GM12878 (cell line): ENCODE measurements around the gene PPID. TPM values are rescaled to one million over a fixed set of nuclear protein-coding genes. Genes with fewer than 3 reads are reported as not detected.

ENCODE experiments used
- ATAC-seq: fragments of 200-7000 bp; cut with Tn5 transposase; 3 replicates; pipeline ENCODE4 v1.9.1; 2020; ENCODE audit warnings: mild to moderate bottlenecking, moderate library complexity
- BruUV-seq: library from RNA; stranded (reverse); fragments of 400-500 nt; replicated peaks from 2 replicates; lab custom pipeline; 2021; lab: Mats Ljungman, UMichigan
- CTCF ChIA-PET: fragments of 300-600 bp; sonication (Branson Sonifier 250); formaldehyde crosslinking; extraction: SDS; loops from one replicate; lab custom pipeline; 2021; ENCODE audit warnings: inconsistent platforms; lab: Yijun Ruan, JAX
- POLR2A ChIA-PET: fragments of 350-600 bp; formaldehyde crosslinking; extraction: SDS; loops from one replicate; lab custom pipeline; 2021; ENCODE audit warnings: inconsistent platforms; lab: Charles Lee
- RAD21 ChIA-PET: fragments of 300-600 bp; sonication (Branson Sonifier 250); formaldehyde crosslinking; loops from one replicate; lab custom pipeline; 2023; ENCODE audit warnings: antibody characterized with exemption; ENCODE audit not compliant: unreplicated experiment; lab: Charles Lee
- SMC1A ChIA-PET: fragments of 300-600 bp; sonication (Branson Sonifier 250); formaldehyde crosslinking; loops from one replicate; lab custom pipeline; 2023; ENCODE audit not compliant: unreplicated experiment, uncharacterized antibody; lab: Charles Lee
- DNase-seq: peaks from one replicate; pipeline ENCODE4 v3.0.0-alpha.2; 2011; ENCODE audit warnings: low read depth, low spot score
- FAIRE-seq: peaks from 3 replicates; lab custom pipeline; 2011; peaks lifted over from hg19 to GRCh38; lab: Jason Lieb, UNC
- H2AFZ ChIP-seq: 2 replicates; pipeline ENCODE4 v1.6.0; 2011; ENCODE audit warnings: low read depth, low read length, control low read depth; ENCODE audit not compliant: control insufficient read depth
- H3K27ac ChIP-seq: 2 replicates; pipeline ENCODE4 v1.5.1; 2011; ENCODE audit warnings: control low read depth; ENCODE audit not compliant: control insufficient read depth, insufficient read depth
- H3K27me3 ChIP-seq, 2 experiments: replicated peaks in 1 of 2; 2 replicates each; pipeline versions ENCODE4 v1.6.0 to v1.6.1; 2011; ENCODE audit warnings: low read length in 1 of 2; ENCODE audit not compliant: control insufficient read depth in 2 of 2, insufficient read depth in 2 of 2
- H3K36me3 ChIP-seq, 2 experiments: 2 replicates each; pipeline ENCODE4 v1.5.1; 2011; ENCODE audit warnings: low read length in 1 of 2; ENCODE audit not compliant: control insufficient read depth in 2 of 2, insufficient read depth in 2 of 2
- H3K4me1 ChIP-seq: 2 replicates; pipeline ENCODE4 v1.6.1; 2011; ENCODE audit warnings: mild to moderate bottlenecking, low read length, moderate library complexity, mixed read lengths; ENCODE audit not compliant: control insufficient read depth, insufficient read depth
- H3K4me2 ChIP-seq: 2 replicates; pipeline ENCODE4 v1.6.0; 2011; ENCODE audit warnings: control low read depth; ENCODE audit not compliant: control insufficient read depth, insufficient read depth
- H3K4me3 ChIP-seq: fragments of 200-600 bp; sonication (generic); 2 replicates; pipeline ENCODE4 v1.5.1; 2016
- H3K79me2 ChIP-seq: 2 replicates; pipeline ENCODE4 v1.6.0; 2011; ENCODE audit warnings: low read length; ENCODE audit not compliant: control insufficient read depth, insufficient read depth
- H3K9ac ChIP-seq: 2 replicates; pipeline ENCODE4 v1.8.0; 2011; ENCODE audit warnings: low read length, control low read depth, mixed read lengths; ENCODE audit not compliant: control insufficient read depth, insufficient read depth
- H3K9me3 ChIP-seq: replicated peaks from 3 replicates; pipeline ENCODE4 v1.5.1; 2011; ENCODE audit warnings: mild to moderate bottlenecking, low read length; ENCODE audit not compliant: control insufficient read depth, insufficient read depth
- H4K20me1 ChIP-seq: 2 replicates; pipeline ENCODE4 v1.6.0; 2011; ENCODE audit not compliant: control insufficient read depth, insufficient read depth
- CEBPB ChIP-seq, 2 experiments: fragments of 150-350 bp in 1 of 2; IDR thresholded peaks; 2 replicates each; pipeline ENCODE4 v1.6.1; 2012 to 2014; ENCODE audit warnings: low read depth in 2 of 2, low read length in 2 of 2, borderline replicate concordance in 1 of 2, inconsistent platforms in 1 of 2
- CUX1 ChIP-seq: IDR thresholded peaks from 2 replicates; pipeline ENCODE4 v1.6.1; 2012; ENCODE audit warnings: improper control_type of control experiment, low read depth, low read length; ENCODE audit not compliant: insufficient replicate concordance
- IRF4 ChIP-seq: IDR thresholded peaks from 2 replicates; pipeline ENCODE4 v1.6.1; 2011; ENCODE audit warnings: low read depth, low read length
- MYB ChIP-seq: fragments of 150-350 bp; IDR thresholded peaks from 2 replicates; pipeline ENCODE4 v1.6.1; 2014; ENCODE audit warnings: mild to moderate bottlenecking, low read depth, low read length, borderline replicate concordance
- NR2C1 ChIP-seq: fragments of 450-650 bp; IDR thresholded peaks from 2 replicates; pipeline ENCODE4 v1.6.1; 2017; ENCODE audit warnings: antibody characterized with exemption, mild to moderate bottlenecking, moderate library complexity
- NR2C2 ChIP-seq: IDR thresholded peaks from 2 replicates; pipeline ENCODE4 v1.6.1; 2011; ENCODE audit warnings: borderline replicate concordance, low read depth; ENCODE audit not compliant: control insufficient read depth, insufficient read length
- NRF1 ChIP-seq: conservative IDR thresholded peaks from 2 replicates; pipeline ENCODE4 v1.6.1; 2011; ENCODE audit warnings: mild to moderate bottlenecking, low read depth, low read length, improper control_type of control experiment
- STAT1 ChIP-seq: fragments of 450-650 bp; conservative IDR thresholded peaks from 2 replicates; pipeline ENCODE4 v1.6.1; 2014; ENCODE audit warnings: antibody characterized with exemption, mild to moderate bottlenecking
- TARDBP ChIP-seq: IDR thresholded peaks from 2 replicates; pipeline ENCODE4 v1.6.1; 2016; ENCODE audit warnings: borderline replicate concordance
- ZBTB11 ChIP-seq: fragments of 450-650 bp; formaldehyde crosslinking; IDR thresholded peaks from 2 replicates; pipeline ENCODE4 v1.5.0; 2022; ENCODE audit warnings: mild to moderate bottlenecking, missing genetic modification characterization
- WGBS: methylation state at CpG from one replicate; pipeline ENCODE4 v1.1.6; 2016; ENCODE audit warnings: low lambda C conversion rate; ENCODE audit not compliant: insufficient replicate concordance, insufficient coverage; ENCODE audit errors: missing lambda C conversion rate; 5-methylcytosine and 5-hydroxymethylcytosine counted together
- in situ Hi-C: fragments of 300-500 bp; cut with MboI; formaldehyde crosslinking; loops from 9 replicates; pipeline ENCODE4 v1.14.3; 2018; ENCODE audit warnings: mixed read lengths
- intact Hi-C: fragments of 100-400 bp; cut with micrococcal nuclease; formaldehyde crosslinking; loops from one replicate; pipeline ENCODE4 v1.14.2; 2022; ENCODE audit not compliant: unreplicated experiment
- polyA plus RNA-seq, 11 experiments: library from polyadenylated mRNA; depleted of rRNA in 4 of 11; unstranded in 6 of 11; stranded (reverse) in 5 of 11; fragments of >200 nt; fragmentation: Nextera tagmentation in 4 of 11; fragmentation: Illumina TruSeq in 1 of 11; extraction: Ambion mirVana in 4 of 11; extraction: Trizol in 1 of 11; gene quantifications; 1 replicate in 1 of 11; 2 replicates in 10 of 11; pipeline versions ENCODE4 v1.2.1 to v1.2.3, GENCODE V29; 2011 to 2016; ENCODE audit warnings: inconsistent platforms in 2 of 11, missing spikeins in 2 of 11, low read depth in 1 of 11
- total RNA-seq, 4 experiments: library from RNA; depleted of rRNA in 3 of 4; stranded (reverse); fragments of >200 nt in 3 of 4; fragmentation: Illumina TruSeq in 1 of 4; extraction: Trizol in 1 of 4; gene quantifications; 2 replicates each; pipeline versions ENCODE4 v1.2.1 to v1.2.3, GENCODE V29; 2013 to 2021

PPID gene
- total and polyA plus RNA-seq, 10 of the 15 experiments (the other 5 are each of a cell fraction or from before 2014, with no cell fraction given) = 21.9 to 64.3 (median 39.5) TPM

- TF ChIP-seq ZBTB11 (CRISPR knock-in tag) (no peak), IRF4 (no peak), CEBPB (IDR thresholded peaks at IDR 0.05; ENCODE audit: borderline replicate concordance in 1 of 2, low read depth in 2 of 2, low read length in 2 of 2) (no peak), MYB (no peak), TARDBP (no peak), NRF1 (no peak)
These were observed 18.3 kb upstream of the PPID start (continued) for GRCh38 chr4:158741326-158742021.

GRCh38 chr4:158739600-158739999 is 16.4 kb upstream of the PPID start:
- ATAC-seq (no peak), DNase-seq (no peak), FAIRE-seq (no peak)
- SMC1A ChIA-PET = interaction anchor here (0.7 kb wide), 1 partner anchor 18 kb away, joined by 3 read pairs; no protein-coding TSS in a partner anchor
- RAD21 ChIA-PET = interaction anchor here (1.3 kb wide), 1 partner anchor 277 kb away, joined by 3 read pairs; no protein-coding TSS in a partner anchor
- Histone ChIP-seq H3K36me3 (no peaks in the 10 kb centered on the region), H3K79me2 (no peaks in the 10 kb centered on the region), H4K20me1 (no peaks in the 10 kb centered on the region), H3K4me3 (no peak overlapping the region), H2AFZ (no peak overlapping the region), H3K27me3 (0 out of 4 replicates have a peak, but pooled peaks cover 0 to 4% of the 10 kb centered on the region in 2 experiments), H3K4me1 (no peaks in the 10 kb centered on the region), H3K4me2 (no peak overlapping the region), H3K9ac (no peak overlapping the region), H3K27ac (no peak overlapping the region), H3K9me3 (no peaks in the 10 kb centered on the region)
- 78% methylated on average over 2 of the region's 2 CpGs for WGBS
- POLR2A ChIA-PET = no interaction called here
- CTCF ChIA-PET = interaction anchor here (0.9 kb wide), 2 partner anchors 35 to 106 kb away, joined by 3 to 4 read pairs; no protein-coding TSS in a partner anchor
- intact Hi-C loops = no loop called here
- in situ Hi-C loops = no loop called here
- no TSS peak for BruUV-seq
- TF ChIP-seq NR2C2 (no peak), CUX1 (no peak), NR2C1 (no peak), STAT1 (no peak)
